ENCODE measurements around the gene C10orf67.

The C10orf67 gene

GRCh38 chr10:23155169-23155568, 189.4 kb downstream of the C10orf67 start (continued):
- TF ChIP-seq ISL1 (CRISPR knock-in tag; IDR thresholded peaks at IDR 0.05) (no peak), SNAI2 (CRISPR knock-in tag; IDR thresholded peaks at IDR 0.05) (no peak), ARNTL (CRISPR knock-in tag; IDR thresholded peaks at IDR 0.05; ENCODE audit: borderline replicate concordance, low read depth) (no peak)
